ENCODE results near the gene ZMYM4.

Gene ZMYM4

DNA sequence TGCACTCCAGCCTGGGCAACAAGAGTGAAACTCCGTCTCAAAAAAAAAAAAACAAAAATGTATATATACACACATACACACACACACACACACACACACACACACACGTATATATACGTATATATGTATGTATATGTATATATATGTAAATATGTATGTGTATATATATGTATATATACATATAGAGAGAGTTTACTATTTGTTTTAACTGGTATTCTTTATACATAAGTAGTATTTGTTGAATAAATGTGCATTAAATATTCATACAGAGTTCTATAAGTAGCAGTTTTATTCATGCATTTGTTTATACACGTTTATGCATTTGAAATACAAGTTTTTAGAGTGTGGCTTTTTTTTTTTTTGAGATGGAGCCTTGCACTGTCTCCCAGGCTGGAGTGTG lies 113.6 kb downstream of the ZMYM4 start:
- Mint-ChIP-seq H3K9me3 (no peaks in the 10 kb centered on the region), H3K4me1 (no peaks in the 10 kb centered on the region), H3K36me3 (ENCODE audit: low read depth) (peaks cover 45% of the 10 kb centered on the region), H3K27me3 (ENCODE audit: low read depth, poor library complexity) (no peaks in the 10 kb centered on the region), H3K27ac (no peak overlapping the region), H3K4me3 (no peak overlapping the region)
- TF ChIP-seq CTCF (IDR thresholded peaks at IDR 0.05) = no peak
- DNase-seq = no peak

DNA sequence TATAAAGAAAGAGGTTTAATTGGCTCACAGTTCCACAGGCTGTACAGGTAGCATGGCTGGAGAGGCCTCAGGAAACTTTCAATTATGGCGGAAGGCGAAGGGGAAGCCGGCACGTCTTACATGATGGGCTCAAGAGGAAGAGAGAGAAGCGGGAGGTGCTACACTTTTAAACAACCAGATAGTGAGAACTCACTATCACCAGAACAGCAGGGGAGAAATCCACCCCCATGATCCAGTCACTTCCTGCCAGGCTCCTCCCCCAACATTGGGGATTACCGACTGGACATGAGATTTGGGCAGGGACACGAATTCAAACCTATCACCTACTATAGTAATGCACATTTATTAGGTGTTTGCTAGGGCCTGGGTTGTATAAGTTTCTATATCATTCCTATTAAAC lies 117.8 kb downstream of the ZMYM4 start:
- no peak for TF ChIP-seq CTCF (IDR thresholded peaks at IDR 0.05)
- Mint-ChIP-seq H3K36me3 (ENCODE audit: low read depth) (peaks cover 63% of the 10 kb centered on the region), H3K9me3 (peaks cover 7% of the 10 kb centered on the region), H3K4me3 (no peak overlapping the region), H3K27ac (peak overlapping the region; percentile 37), H3K27me3 (ENCODE audit: low read depth, poor library complexity) (no peaks in the 10 kb centered on the region), H3K4me1 (peaks cover 11% of the 10 kb centered on the region)
- DNase-seq = no peak

GRCh38 chr1:35386959-35387358 lies 118.5 kb downstream of the ZMYM4 start:
- peaks cover 11% of the 10 kb centered on the region for H3K4me1 Mint-ChIP-seq
- DNase-seq = no peak
- H3K27me3 Mint-ChIP-seq (ENCODE audit: low read depth, poor library complexity) = no peaks in the 10 kb centered on the region
- peaks cover 60% of the 10 kb centered on the region for H3K36me3 Mint-ChIP-seq (ENCODE audit: low read depth)
- H3K4me3 Mint-ChIP-seq = no peak overlapping the region
- H3K9me3 Mint-ChIP-seq = peaks cover 7% of the 10 kb centered on the region
- no peak for TF ChIP-seq CTCF (IDR thresholded peaks at IDR 0.05)
- H3K27ac Mint-ChIP-seq = no peak overlapping the region

- Mint-ChIP-seq H3K4me3 (no peak overlapping the region), H3K9me3 (peaks cover 7% of the 10 kb centered on the region), H3K36me3 (ENCODE audit: low read depth) (peaks cover 62% of the 10 kb centered on the region), H3K4me1 (peaks cover 11% of the 10 kb centered on the region), H3K27ac (peak overlapping the region; percentile 76), H3K27me3 (ENCODE audit: low read depth, poor library complexity) (no peaks in the 10 kb centered on the region)
- TF ChIP-seq CTCF (IDR thresholded peaks at IDR 0.05) = no peak
- DNase-seq = peak; percentile 5
These were observed 122.3 kb downstream of the ZMYM4 start for GRCh38 chr1:35390600-35391494.

DNA sequence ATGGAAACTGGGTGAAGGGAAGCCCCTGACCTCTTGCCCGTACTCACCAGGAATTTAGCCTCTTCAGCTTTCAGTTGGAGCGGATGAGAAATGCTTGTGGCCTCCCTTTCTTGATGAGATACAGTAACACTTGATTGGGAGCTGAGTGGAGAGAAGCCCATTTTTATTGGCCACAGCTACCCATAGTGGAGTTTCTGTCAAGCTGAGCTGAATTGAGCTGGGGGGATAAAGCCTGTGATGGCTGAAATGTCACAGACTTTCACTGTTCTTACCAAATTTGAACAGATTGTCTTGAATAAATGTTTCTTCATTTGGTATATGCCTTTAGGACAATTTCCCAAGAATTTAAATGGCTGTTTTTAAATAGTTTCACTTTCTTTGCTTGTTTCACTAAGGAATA lies 125.9 kb downstream of the ZMYM4 start:
- Mint-ChIP-seq H3K9me3 (peaks cover 7% of the 10 kb centered on the region), H3K4me3 (no peak overlapping the region), H3K36me3 (ENCODE audit: low read depth) (peaks cover 65% of the 10 kb centered on the region), H3K27me3 (ENCODE audit: low read depth, poor library complexity) (no peaks in the 10 kb centered on the region), H3K4me1 (peaks cover 11% of the 10 kb centered on the region), H3K27ac (no peak overlapping the region)
- TF ChIP-seq CTCF (IDR thresholded peaks at IDR 0.05) = no peak
- DNase-seq = no peak

GRCh38 chr1:35398739-35399138 lies 130.2 kb downstream of the ZMYM4 start:
- Mint-ChIP-seq H3K4me1 (no peaks in the 10 kb centered on the region), H3K27me3 (ENCODE audit: low read depth, poor library complexity) (no peaks in the 10 kb centered on the region), H3K4me3 (no peak overlapping the region), H3K27ac (no peak overlapping the region), H3K36me3 (ENCODE audit: low read depth) (peaks cover 81% of the 10 kb centered on the region), H3K9me3 (peaks cover 13% of the 10 kb centered on the region)
- no peak for TF ChIP-seq CTCF (IDR thresholded peaks at IDR 0.05)
- DNase-seq = no peak
